ENCODE measurements around the gene ETFRF1. TPM values are rescaled to one million over a fixed set of nuclear protein-coding genes. Genes with fewer than 3 reads are reported as not detected.

The ETFRF1 gene, protein sequence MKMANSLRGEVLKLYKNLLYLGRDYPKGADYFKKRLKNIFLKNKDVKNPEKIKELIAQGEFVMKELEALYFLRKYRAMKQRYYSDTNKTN
- total RNA-seq, result 8.3 and 10.9 TPM in 2 replicates

DNA sequence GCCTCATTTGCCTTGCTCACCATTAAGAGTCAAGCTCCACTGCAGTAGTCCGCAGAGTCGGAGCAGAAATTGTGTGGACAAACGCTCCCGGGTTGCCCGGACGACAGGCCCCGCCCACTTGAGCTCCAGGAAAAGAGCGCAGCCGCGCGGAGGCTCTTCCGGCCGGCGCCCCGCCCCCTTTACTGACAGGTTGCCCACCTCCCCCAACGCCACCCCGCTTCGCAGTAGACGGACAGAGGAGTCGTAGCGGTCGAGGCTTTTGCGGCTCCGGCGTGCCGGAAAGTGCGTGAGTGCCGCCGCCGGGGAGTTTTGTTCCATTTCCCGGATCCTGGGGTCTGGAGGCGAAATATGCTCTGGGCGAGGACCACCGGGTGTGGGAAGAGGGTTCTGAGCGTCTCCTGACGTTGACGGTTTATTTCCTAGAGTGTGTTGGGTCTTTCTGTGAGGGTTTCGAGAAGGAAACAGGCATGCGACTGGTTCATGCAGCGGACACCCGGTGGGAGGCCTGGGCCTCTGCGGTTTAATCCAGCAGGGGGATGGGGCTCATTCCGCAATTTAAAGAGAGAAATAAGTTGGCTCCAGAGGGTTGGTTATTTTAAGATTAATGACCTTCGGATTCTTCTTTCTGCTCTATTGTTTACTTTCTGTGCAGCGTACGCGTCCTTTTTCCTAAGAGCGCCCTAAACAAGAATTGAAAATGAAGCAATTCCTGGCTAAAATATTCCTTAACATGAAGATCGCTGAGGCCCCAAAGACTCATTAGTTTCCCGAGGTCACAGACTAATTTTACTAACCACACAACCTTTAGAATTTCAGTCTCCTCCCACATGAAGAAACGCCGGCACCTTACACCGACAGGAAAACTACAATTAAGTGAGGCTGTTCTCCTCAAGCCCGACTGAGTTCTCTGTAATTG, at the start of gene ETFRF1, which contains the start of gene DNAI7:
Gene ETFRF1, plus strand, starts transcription at position 182 of the 916 bp plus-strand sequence. CDS start 8,720 bp downstream, outside the sequence.
Gene DNAI7, minus strand, starts transcription at position 105 of the 916 bp plus-strand sequence. Its CDS starts 82 bp downstream, at position 23.
- DNase-seq (ENCODE audit: low read depth, low spot score), result peak; percentile 84

DNA sequence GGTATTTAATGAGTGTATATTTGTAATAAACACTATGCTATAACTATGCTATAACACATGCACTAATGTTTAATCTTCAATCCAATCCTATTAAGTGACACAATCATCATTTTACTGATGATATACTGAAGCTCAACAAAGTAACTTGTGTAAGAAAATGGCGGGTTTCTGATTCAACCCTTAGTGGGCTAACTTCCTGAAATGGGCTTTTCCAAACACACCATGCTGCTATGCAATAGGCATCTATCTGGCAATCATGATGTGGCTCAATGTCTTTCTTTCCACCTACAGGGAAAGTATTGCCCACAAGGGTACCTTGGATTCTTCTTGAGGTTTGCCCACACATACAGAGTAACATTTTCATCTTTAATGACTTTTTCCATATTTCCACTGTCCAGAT, 48.4 kb upstream of the ETFRF1 start:
- DNase-seq (ENCODE audit: low read depth, low spot score), result no peak

DNA sequence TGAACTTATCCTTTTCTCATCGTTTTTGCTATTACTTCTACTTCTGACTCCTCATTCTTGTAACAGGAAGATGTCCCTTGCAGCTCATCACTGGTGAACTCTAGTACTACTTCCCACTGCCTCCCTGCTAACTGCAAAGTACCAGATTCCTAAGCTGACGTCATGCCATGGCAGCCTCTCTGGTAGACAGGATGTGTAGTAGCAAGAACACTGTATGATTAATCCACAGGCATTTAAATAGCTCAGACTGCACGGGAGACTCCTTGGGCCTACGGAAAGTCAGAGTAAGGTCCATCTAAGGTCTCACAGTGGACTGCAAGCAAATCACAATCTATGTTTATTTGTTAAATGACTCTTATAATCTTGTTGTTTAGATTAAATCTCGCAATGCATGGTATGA, 43.6 kb upstream of the ETFRF1 start:
- DNase-seq (ENCODE audit: low read depth, low spot score), result peak; percentile 63

DNA sequence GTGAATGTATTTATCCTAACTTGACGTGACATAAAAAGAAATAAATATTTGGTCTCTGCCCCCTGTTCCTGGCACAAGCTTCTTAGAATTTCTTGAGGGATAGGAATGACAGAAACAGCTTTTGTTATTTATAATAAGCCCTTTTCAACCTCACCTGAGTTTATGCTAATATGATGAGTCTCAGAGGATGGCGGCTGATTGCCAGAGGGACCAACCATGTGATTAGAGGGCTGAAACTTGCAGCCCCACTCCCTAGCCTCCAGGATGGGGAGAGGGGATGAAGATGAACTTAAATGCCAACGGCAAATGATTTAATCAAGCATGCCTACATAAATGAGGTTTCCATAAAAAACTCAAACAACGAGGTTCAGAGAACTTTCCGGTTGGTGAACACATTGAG, 43.0 kb upstream of the ETFRF1 start:
- no peak for DNase-seq (ENCODE audit: low read depth, low spot score)

DNA sequence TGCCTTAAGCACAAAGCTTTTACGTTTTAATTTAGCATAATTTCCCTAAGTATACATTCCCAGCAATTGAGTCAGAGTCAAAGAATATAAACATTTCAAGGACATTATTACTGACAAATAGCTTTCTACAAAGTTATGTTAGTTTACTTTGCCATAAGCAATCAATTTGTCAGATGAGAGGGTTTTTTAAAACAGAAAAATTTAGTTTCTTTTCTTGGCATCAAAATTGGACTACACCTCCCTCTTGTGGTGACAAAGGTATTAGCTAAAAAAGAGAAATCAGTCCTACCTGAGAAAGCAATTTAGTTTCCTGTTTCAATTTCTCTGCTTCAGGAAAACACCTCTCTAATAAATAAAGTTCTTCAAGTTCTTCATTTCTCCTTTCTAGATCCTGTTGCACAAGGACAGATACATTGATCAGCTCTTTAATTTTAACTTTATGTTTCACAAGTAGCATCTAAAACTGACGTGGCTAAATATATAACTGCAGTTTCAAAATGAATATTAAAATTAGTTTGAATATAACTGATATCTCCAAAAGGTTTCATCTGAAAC, 39.9 kb upstream of the ETFRF1 start:
- no peak for DNase-seq (ENCODE audit: low read depth, low spot score)

DNA sequence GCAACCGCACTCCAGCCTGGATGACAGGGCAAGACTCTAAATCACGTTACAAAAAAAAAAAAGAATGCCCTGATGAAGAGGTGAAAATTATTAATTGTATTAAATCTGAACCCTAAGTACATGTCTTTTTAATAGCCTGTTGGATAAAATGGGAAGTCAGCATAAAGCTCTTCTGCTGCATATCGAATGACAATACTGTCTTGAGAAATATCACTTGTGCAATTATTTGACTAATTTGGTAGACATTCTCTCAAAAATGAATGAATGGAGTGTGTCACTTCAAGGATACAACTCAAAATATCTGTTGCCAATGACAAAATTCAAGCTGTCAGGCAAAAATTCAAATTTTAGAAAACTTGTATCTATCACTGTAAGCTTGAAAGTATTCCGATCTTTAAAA, 39.0 kb upstream of the ETFRF1 start:
- no peak for DNase-seq (ENCODE audit: low read depth, low spot score)

DNA sequence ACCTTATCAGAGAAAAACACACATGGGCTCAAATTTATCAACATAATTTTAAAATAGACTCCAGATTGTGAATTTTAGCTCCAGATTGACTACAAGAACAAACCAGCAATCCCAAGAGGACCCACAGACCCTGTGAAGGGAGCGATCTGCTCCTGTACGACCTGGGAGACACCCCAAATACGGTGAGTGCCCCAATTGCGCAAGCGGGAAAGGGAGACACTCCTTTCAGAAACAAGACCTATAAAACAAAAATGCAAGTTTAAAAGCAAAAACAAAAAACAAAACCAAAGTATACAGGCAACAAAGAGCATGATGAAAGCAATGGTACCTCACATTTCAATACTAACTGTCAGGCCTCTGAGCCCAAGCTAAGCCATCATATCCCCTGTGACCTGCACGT, 32.2 kb upstream of the ETFRF1 start:
- DNase-seq (ENCODE audit: low read depth, low spot score), result no peak

DNA sequence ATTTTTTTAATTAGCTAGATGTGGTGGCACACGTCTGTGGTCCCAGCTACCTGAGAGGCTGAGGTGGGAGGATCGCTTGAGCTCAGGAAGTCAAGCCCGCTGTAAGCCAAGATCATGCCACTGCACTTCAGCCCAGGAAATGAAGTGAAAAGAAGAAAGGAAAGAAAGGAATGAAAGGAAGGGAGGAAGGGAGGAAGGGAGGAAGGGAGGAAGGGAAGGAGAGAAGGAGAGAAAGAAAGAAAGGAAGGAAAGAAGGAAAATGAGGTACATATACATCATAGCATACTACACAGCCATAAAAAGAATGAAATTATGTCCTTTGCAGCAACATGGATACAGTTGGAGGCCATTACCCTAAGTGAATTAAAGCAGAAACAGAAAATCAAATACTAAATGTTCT, 12.3 kb upstream of the ETFRF1 start:
- no peak for DNase-seq (ENCODE audit: low read depth, low spot score)

DNA sequence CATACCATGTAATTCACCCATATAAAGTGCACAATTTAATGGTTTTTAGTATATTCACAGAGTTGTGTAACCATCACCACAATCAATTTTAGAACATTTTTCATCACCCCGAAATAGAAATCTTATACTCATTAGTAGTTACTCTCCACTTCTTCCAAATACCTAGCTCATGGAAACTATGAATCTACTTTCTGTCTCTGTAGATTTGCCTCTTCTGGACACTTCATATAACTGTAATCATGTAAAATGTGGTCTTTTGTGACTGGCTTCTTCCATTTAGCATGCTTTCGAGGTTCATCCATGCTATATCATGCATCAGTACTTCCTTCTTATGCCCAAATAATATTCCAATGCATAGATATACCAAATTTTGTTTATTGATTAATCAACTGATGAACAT, 10.9 kb upstream of the ETFRF1 start:
- no peak for DNase-seq (ENCODE audit: low read depth, low spot score)

DNA sequence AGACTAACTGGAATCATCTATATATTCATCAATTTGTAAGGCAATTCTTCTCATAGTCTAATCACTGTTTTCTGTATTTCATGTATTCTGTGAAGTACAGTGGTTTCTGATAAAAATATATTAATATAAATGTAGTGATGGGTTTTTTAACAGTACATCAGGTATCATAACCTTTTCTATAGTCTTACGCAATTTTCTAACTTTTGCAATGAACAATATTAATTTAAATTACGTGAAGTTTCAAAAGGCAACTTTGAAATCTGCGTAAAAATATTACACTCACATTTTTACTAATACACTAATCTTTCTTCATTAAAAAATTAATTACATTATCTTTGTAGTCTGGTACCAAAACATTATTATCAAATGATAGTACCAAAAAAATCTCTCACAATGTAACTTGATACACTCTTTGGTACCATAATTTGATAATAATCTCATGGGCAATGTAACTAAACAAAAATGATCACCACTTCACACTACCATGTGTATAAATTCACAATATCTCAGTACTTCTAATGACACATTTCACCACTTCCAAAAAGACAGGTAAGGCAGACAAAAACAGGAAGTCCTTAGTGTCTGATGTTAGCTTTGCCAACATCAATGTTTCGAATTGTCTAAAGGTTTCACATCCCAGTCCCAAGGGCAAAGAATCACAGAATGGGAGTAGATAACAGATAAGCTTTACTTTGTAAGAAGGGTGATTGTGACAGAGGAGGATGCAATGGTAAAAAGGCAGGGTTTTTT, 8.8 kb upstream of the ETFRF1 start:
- no peak for DNase-seq (ENCODE audit: low read depth, low spot score)

DNA sequence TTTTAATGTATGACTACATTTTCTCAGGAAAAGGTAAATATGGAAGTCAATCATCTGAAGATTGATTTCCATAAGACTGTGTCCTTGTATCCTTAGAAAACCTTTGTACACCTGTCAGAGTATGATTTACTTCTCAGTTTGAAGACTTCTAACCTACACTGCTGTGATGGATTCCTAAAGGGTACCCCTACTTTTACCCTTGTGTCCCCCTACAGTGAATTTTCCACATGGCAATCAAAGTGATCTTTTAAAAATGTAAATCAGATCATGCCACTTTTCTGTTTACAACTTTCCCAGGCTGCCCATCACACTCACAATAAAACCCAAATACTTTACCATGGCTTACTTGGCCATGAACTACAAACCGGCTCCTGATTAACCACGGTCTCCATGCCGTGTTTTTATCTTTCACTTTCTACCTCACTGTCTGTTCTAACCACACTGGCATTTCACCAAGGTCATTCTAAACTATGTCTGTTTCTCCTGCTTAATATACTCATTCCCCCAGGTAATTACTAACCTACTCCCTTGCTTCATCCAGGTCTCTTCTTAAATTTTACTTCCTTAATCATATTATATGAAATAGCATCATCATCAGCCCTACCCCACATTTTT, 8.1 kb upstream of the ETFRF1 start:
- no peak for DNase-seq (ENCODE audit: low read depth, low spot score)

DNA sequence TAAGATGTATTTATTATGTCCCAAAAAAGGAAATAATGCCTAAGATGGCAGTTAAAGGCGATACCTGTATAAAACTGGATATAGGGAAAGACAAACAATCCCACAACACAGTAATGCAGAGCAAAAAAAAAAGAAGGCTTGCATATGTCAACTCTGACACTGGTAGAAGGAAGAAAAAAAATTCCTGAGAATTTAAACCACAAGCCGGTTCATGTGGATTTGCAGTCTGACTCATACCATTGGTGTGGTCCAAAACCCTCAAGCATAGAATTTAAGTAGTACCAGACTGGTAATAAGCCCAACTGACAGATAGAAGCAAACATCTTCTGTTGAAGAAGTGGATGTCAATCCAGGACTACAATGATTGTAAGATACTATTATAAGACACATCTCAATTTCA, 7.3 kb upstream of the ETFRF1 start:
- DNase-seq (ENCODE audit: low read depth, low spot score), result no peak

DNA sequence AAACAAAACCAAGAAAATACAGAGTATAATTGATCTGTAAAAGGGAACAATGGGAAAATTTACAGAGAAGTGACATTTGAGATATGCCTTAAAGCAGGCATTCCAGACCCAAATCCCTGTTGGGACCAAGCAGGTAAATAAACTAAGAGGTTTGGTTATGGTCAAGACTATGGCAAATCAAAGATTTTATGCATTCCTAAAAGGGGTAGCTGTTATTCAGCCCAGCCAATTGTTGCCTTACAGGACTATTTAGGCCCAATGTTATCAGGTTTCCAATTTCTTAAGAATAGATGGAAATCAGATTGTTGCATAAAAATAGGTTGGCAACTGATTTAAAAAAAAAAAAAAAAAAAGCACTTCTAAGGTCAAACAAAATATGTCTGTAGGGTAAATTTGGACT, 5.4 kb upstream of the ETFRF1 start:
- no peak for DNase-seq (ENCODE audit: low read depth, low spot score)

DNA sequence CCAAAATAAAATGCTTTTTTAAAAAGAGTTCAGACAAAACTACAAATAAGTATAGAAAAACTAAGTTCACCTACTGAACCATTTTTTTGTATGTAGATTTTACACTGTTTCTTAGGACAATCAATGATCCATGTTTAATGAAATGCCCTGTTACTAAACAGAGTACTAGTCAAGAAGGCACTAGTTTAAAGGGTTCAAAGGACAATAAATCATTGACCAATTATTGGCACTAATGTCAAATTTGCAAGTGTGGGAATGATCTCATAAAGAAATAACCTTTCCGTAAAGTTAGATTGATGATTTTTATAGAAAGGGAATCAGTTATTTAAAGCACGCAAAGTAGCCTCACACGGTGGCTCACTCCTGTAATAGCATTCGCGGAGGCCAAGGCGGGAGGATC, 4.2 kb upstream of the ETFRF1 start:
- no peak for DNase-seq (ENCODE audit: low read depth, low spot score)

DNA sequence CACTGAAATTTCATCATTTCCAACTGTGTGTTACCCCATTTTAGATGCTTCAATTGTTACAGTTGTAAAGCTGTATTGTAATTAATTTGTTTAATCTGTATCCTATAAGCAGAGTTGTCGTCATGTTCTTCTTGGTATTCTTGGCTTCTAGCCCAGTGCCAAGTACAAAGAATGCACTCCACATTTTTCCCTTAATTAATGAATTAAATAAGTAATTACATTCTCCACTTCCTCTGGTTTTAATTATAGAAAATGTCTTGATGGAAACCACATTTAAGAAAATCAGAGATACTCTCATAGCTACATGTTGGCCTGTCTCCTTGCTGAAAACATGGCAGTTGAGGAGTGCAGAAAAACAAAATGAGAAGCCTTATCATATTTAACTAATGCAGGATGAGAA, 823 bp upstream of the ETFRF1 start:
- no peak for DNase-seq (ENCODE audit: low read depth, low spot score)

DNA sequence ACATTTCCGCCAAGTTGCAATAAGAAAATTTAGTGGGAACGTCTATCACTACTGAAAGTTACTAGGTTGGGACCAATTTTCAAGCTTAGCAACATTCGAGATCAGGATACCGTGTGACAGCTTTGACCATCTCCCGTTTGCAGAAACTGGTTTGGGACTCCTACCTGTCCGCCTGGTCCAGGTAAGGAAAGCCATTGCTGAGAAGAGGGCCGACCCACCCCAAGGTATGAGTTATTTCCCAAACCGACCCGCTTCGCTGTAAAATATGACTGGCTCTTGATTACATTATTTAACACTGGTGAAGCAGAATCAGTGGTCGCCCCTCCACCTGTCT, 348 bp upstream of the ETFRF1 start:
- no peak for DNase-seq (ENCODE audit: low read depth, low spot score)

DNA sequence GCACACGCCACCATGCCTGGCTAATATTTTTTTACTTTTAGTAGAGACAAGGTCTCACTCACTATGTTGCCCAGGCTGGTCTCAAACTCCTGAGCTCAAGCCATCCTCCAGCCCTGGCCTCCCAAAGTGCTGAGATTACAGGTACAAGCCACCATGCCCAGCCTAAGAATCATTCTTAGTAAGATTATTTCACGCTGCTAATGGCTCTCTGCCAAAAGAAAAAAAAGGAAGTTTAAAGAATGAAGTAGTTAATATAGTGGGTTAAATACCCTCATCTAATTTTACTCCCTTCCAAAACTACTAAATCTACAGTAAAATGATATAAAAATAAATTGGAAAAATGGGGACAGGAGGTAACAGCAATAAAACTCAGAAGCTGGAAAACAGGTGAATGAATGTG, 2.6 kb downstream of the ETFRF1 start:
- DNase-seq (ENCODE audit: low read depth, low spot score), result no peak

DNA sequence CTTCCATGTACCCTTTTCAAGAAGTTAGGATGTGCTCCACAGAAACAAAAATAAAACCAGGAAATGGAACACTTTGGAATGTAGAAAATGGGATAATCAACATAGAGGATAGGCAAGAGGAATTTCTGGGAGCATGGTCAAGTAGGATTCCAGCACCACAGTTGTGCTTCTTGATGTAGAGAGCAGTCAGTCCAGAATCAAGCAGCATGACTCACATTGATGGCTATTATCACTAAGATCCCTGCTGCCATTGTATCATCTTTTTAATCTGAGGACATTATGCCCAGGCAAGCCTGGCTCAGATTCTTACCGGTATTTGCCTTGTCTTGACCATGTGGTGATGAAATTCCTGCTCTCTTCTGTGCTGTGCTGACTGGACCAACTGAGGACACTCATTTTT, 5.7 kb downstream of the ETFRF1 start:
- DNase-seq (ENCODE audit: low read depth, low spot score), result no peak

DNA sequence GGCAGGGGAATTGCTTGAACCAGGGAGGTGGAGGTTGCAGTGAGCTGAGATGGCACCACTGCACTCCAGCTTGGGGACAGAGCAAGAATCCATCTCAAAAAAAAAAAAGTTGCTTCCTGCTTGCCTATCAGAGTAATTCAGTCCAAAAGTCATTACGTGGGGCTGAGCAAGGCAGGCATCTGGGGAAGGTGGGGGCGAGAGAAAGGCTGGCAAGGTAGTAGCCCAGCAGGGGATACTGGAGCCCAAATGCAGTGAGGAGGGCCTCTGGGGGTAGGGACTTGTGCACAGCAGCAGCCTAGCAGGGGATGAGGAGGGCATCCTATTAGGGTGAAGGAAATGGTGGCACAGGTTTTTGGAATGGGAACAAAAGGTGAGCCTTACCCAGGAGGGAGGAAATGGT, 7.1 kb downstream of the ETFRF1 start:
- no peak for DNase-seq (ENCODE audit: low read depth, low spot score)

DNA sequence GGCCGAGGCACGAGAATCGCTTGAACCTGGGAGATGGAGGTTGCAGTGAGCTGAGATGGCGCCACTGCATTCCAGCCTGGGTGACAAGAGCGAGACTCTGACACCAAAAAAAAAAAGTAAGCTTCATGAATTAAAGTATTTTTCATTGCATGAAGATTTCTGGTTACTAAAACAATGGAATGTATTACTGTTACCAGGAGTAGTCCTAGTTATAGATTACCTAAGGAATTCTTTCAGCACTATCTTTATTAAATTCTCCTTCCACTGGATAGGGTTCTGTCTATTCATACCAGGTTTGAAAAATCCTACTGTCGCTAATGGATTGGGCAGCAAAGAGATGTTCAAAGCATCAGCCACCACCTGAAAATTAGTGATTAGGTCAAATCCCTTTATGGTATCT, 12.4 kb downstream of the ETFRF1 start:
- no peak for DNase-seq (ENCODE audit: low read depth, low spot score)

DNA sequence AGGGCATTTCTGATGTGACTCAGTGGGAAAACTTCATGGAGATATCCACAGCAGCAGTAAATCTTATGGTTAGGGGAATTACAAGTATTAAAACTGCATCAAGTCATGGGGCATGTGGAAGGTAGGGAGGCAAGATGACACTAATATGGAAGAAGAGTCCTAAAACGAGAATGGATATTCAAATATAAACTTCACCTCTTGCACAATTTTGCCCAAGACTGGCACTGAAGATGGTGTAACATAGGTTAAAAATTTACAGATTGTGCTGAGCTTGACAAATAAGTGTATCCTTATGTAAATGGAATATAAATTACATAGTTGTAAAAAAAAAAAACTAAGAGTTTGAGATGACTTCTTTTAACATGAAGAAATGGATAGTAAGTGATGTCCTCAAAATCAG, 12.8 kb downstream of the ETFRF1 start:
- no peak for DNase-seq (ENCODE audit: low read depth, low spot score)

DNA sequence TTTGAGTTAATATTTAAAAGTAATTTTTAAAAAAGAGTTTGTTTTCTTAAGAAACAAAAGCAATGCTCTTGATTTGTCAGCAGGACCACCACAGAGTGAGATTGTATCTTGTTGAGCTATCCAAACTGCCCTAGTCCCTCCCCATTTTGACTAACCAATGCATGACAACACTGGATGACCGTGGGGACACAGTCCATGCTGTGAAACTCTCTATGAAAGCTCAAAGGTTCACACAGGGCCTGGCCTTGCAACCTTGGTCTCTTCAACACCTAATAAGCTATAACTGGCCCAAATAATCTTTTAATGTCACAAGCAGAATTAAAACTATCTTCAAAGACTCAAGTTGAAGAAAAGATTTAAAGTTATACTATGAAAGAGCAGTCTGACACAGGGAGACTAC, 13.5 kb downstream of the ETFRF1 start:
- no peak for DNase-seq (ENCODE audit: low read depth, low spot score)
